Testis (tissue), 3 donors: ENCODE results near the gene JMJD6. TPM values are rescaled to one million over a fixed set of nuclear protein-coding genes. Genes with fewer than 3 reads are reported as not detected.
"Not testable (repeated sequence)": the region's sequence is repeated elsewhere in the genome, so short reads cannot be mapped to it uniquely, and the experiment has no call there.

Experiments
- DNase-seq: peaks from one replicate; pipeline ENCODE4 v3.0.0-alpha.2; 2019
- H3K27ac ChIP-seq, 2 donors: fragments of 200-600 bp; sonication (generic); one replicate each; pipeline ENCODE4 v1.5.1; 2019
- H3K27me3 ChIP-seq: fragments of 200-600 bp; sonication (generic); one replicate; pipeline ENCODE4 v1.5.1; 2019
- H3K36me3 ChIP-seq: fragments of 200-600 bp; sonication (generic); one replicate; pipeline ENCODE4 v1.5.1; 2017; ENCODE audit warnings: low read depth; ENCODE audit errors: missing control alignments
- H3K4me1 ChIP-seq: fragments of 200-600 bp; sonication (generic); one replicate; pipeline ENCODE4 v1.5.1; 2019
- H3K4me3 ChIP-seq, 2 donors: fragments of 200-600 bp; sonication (generic); one replicate each; pipeline ENCODE4 v1.5.1; 2017 to 2019
- H3K9me3 ChIP-seq: fragments of 200-600 bp; sonication (generic); one replicate; pipeline ENCODE4 v1.5.1; 2017
- POLR2A ChIP-seq: fragments of 450-650 bp; IDR thresholded peaks from one replicate; pipeline ENCODE4 v1.6.1; 2017; ENCODE audit warnings: antibody characterized with exemption, mild to moderate bottlenecking, moderate library complexity
- WGBS, 2 donors: methylation state at CpG; one replicate each; pipeline ENCODE4 v1.1.5; 2018; 5-methylcytosine and 5-hydroxymethylcytosine counted together
- intact Hi-C: fragments of 100-400 bp; cut with DNase I; formaldehyde crosslinking; loops from one replicate; pipeline ENCODE4 v1.15.1; 2023; ENCODE audit warnings: low total_unique reads
- polyA plus RNA-seq: library from polyadenylated mRNA; stranded (reverse); fragments of 350-450 nt; fragmentation: Illumina TruSeq; extraction: RNeasy Lipid Tissue Mini Kit (QIAGEN cat#74804); gene quantifications from one replicate; pipeline ENCODE4 v1.2.3, GENCODE V29; 2014; ENCODE audit warnings: low read depth, low replicate concordance; ENCODE audit not compliant: insufficient read depth
- total RNA-seq, 2 donors: library from RNA; depleted of rRNA; stranded (reverse); fragments of >200 nt; gene quantifications; one replicate each; pipeline ENCODE4 v1.2.3, GENCODE V29; 2016
- TF ChIP-seq, protein P1 (sequence below), 3 experiments: fragments of 450-650 bp in 2 of 3; fragments of 200-600 bp in 1 of 3; sonication (generic) in 1 of 3; IDR thresholded peaks; one replicate each; pipeline ENCODE4 v1.5.1; 2016 to 2019; ENCODE audit warnings: antibody characterized with exemption in 3 of 3, mild to moderate bottlenecking in 2 of 3, moderate library complexity in 1 of 3

Gene JMJD6
- total and polyA plus RNA-seq, 3 donors from 2014 or later: 31.7 to 44.6 (median 40.5) TPM

DNA sequence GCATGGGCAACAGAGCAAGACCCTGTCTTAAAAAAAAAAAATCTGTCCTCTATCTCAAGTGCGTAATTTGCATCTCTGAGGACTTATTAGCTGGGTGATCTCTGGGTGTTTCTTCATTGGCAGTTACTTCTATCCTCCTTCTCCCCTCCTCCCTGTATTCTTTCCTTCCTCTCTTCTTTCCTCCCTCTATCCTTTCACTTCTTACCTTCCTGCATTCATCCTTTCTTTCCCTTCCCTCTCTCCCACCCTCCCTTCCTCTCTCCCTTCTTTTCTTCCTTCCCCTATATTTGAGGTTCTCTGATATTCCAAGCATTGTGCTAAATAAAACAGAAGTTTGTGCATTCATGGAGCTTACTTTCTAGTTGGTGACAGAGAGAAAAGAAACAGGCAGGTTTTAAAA, 22.3 kb upstream of the JMJD6 start:
- intact Hi-C loops: no loop called here
- DNase-seq: no peak
- no peaks in the 10 kb centered on the region for H3K36me3 ChIP-seq
- no peak overlapping the region for H3K4me3 ChIP-seq
- no peaks in the 10 kb centered on the region for H3K27me3 ChIP-seq
- 95 to 100% methylated on average over 1 of the region's 1 CpG for WGBS, 2 donors
- TF ChIP-seq, protein P1, sequence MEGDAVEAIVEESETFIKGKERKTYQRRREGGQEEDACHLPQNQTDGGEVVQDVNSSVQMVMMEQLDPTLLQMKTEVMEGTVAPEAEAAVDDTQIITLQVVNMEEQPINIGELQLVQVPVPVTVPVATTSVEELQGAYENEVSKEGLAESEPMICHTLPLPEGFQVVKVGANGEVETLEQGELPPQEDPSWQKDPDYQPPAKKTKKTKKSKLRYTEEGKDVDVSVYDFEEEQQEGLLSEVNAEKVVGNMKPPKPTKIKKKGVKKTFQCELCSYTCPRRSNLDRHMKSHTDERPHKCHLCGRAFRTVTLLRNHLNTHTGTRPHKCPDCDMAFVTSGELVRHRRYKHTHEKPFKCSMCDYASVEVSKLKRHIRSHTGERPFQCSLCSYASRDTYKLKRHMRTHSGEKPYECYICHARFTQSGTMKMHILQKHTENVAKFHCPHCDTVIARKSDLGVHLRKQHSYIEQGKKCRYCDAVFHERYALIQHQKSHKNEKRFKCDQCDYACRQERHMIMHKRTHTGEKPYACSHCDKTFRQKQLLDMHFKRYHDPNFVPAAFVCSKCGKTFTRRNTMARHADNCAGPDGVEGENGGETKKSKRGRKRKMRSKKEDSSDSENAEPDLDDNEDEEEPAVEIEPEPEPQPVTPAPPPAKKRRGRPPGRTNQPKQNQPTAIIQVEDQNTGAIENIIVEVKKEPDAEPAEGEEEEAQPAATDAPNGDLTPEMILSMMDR (IDR thresholded peaks at IDR 0.05): no peak
- no peak for TF ChIP-seq POLR2A
- H3K9me3 ChIP-seq: no peaks in the 10 kb centered on the region
- no peaks in the 10 kb centered on the region for H3K4me1 ChIP-seq
- no peak overlapping the region for H3K27ac ChIP-seq

DNA sequence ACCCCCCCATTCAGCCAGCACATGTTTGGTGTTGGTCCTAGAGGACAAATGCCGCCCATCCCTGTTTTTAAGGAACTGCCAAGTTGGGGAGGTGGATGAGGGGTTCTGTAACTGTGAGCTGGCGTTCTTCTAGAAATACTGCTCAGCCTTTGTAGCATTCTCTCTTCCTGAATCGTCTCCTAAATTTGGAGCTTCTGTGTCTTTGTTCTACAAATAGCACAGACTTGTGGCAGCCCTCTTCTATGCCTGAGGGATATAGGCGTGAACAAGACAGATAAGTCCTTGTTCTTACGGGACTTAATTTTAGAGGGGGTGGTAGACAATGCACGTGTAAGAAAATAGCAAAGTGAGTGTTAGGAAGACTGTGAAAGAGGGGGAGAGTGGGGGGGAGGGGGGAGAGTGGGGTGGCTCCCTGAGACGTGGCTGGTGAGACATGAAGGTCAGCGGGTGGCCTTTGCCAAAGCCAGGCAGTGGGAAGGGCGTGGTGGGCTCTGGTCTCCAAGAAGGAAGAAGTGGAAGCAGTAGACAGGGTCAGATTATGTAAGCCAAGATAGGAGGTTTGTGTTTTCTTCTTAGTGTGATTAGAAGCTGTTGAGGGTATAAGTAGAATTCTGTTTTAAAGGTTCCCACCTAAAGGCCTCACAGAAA, 21.4 kb upstream of the JMJD6 start:
- WGBS, 2 donors: 80 to 84% methylated on average over 9 of the region's 9 CpGs
- Histone ChIP-seq H3K9me3 (no peaks in the 10 kb centered on the region), H3K4me1 (no peaks in the 10 kb centered on the region), H3K4me3 (no peak overlapping the region), H3K36me3 (no peaks in the 10 kb centered on the region), H3K27ac (no peak overlapping the region), H3K27me3 (no peaks in the 10 kb centered on the region)
- no peak for DNase-seq
- intact Hi-C loops: no loop called here
- TF ChIP-seq, protein P1 (IDR thresholded peaks at IDR 0.05): no peak
- no peak for TF ChIP-seq POLR2A

DNA sequence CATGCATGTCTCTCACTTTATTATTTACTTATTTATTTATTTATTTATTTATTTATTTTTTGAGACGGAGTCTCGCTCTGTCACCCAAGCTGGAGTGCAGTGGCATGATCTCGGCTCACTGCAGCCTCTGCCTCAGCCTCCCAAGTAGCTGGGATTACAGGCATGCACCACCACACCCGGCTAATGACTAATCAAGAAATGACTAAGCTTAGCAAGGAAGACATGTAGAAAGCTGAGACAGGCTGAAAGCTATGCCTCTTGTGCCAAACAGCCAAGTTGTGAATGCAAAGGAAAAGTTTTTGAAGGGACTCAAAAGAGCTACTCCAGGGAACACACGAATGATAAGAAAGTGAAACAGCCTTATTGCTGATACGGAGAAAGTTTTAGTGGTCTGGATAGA, 19.4 kb upstream of the JMJD6 start:
- H3K36me3 ChIP-seq, H3K27me3 ChIP-seq, H3K4me3 ChIP-seq, DNase-seq, intact Hi-C loops, H3K9me3 ChIP-seq, H3K4me1 ChIP-seq, H3K27ac ChIP-seq: not testable (repeated sequence)
- 96 to 97% methylated on average over 6 of the region's 6 CpGs for WGBS, 2 donors

DNA sequence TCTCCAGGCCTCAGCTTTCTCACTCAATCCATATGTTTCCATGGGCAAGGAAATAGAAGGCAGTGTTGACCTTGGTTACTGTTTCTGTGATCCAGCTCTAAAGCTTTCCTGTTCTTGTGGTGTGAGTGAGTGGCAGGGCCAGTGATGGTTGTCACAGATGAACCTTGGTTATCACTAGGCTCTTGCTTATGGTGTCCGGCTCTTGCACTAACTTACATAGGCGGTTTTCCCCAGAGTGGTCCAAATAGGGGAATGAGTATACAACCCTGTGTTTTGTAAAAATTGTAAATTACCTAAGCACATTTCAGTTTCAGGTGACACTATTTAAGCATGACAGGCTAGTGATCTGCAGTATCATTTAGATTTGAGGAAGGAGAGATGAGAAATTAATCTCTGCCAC, 18.3 kb upstream of the JMJD6 start:
- Histone ChIP-seq H3K36me3 (no peaks in the 10 kb centered on the region), H3K27me3 (no peaks in the 10 kb centered on the region), H3K9me3 (no peaks in the 10 kb centered on the region), H3K4me1 (no peaks in the 10 kb centered on the region), H3K27ac (no peak overlapping the region), H3K4me3 (no peak overlapping the region)
- TF ChIP-seq, protein P1 (IDR thresholded peaks at IDR 0.05): no peak
- no peak for TF ChIP-seq POLR2A
- no peak for DNase-seq
- 98 to 100% methylated on average over 2 of the region's 2 CpGs for WGBS, 2 donors
- intact Hi-C loops: no loop called here

DNA sequence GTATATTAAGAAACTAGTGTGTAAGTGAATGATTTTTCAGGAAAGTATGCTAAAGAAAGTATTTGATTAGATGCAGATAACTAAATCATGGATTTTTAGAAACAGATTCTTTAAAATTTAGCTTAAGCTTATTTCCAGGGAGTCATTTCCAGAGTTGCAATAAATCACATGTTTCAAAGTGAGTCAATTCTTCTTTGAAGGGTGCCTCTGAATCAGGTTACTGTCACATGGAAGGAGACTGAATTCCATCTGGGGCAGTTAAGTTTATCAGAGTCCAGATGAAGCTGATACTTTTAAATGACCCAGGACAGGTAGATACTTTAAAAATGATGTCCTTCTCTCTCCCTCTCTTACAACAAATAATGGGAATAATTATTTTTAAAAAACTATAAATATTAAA, 16.6 kb upstream of the JMJD6 start:
- H3K4me1 ChIP-seq: peaks cover 8% of the 10 kb centered on the region
- no peak overlapping the region for H3K27ac ChIP-seq
- TF ChIP-seq, protein P1 (IDR thresholded peaks at IDR 0.05): no peak
- no peak for TF ChIP-seq POLR2A
- no peaks in the 10 kb centered on the region for H3K9me3 ChIP-seq
- no peak for DNase-seq
- H3K27me3 ChIP-seq: no peaks in the 10 kb centered on the region
- intact Hi-C loops: no loop called here
- no peak overlapping the region for H3K4me3 ChIP-seq
- no peaks in the 10 kb centered on the region for H3K36me3 ChIP-seq
